SK-N-SH (cell line): Measurements from ENCODE around the gene EPM2A.

Experiments used
- CHD2 ChIP-seq: fragments of 150-350 bp; IDR thresholded peaks from 2 replicates; pipeline ENCODE4 v1.6.1; 2018; ENCODE audit warnings: low read length; ENCODE audit not compliant: partially characterized antibody
- FOXM1 ChIP-seq: IDR thresholded peaks from 2 replicates; pipeline ENCODE4 v1.4.0; 2012; ENCODE audit warnings: low read depth, mild to moderate bottlenecking
- GABPA ChIP-seq: IDR thresholded peaks from 2 replicates; pipeline ENCODE4 v1.4.0; 2012; ENCODE audit warnings: low read depth, mild to moderate bottlenecking
- MXI1 ChIP-seq: IDR thresholded peaks from 2 replicates; pipeline ENCODE4 v1.6.1; 2012; ENCODE audit warnings: mild to moderate bottlenecking, low read depth, low read length, improper control_type of control experiment
- POLR2AphosphoS5 ChIP-seq: IDR thresholded peaks from 2 replicates; pipeline ENCODE4 v1.6.1; 2012; ENCODE audit warnings: low read depth, low read length
- RCOR1 ChIP-seq: fragments of 150-350 bp; IDR thresholded peaks from 2 replicates; pipeline ENCODE4 v1.6.1; 2017; ENCODE audit warnings: antibody characterized with exemption, low read length
- TF ChIP-seq, protein P1 (sequence below): fragments of 200-600 bp; sonication (generic); IDR thresholded peaks from 2 replicates; pipeline ENCODE4 v1.6.1; 2017; ENCODE audit warnings: antibody characterized with exemption, mild to moderate bottlenecking, moderate library complexity
- TF ChIP-seq, protein P2 (sequence below): IDR thresholded peaks from 2 replicates; pipeline ENCODE4 v1.4.0; 2012; ENCODE audit warnings: low read depth, borderline replicate concordance
- TF ChIP-seq, protein P3 (sequence below): IDR thresholded peaks from 2 replicates; pipeline ENCODE4 v1.4.0; 2012; ENCODE audit warnings: low read depth

DNA sequence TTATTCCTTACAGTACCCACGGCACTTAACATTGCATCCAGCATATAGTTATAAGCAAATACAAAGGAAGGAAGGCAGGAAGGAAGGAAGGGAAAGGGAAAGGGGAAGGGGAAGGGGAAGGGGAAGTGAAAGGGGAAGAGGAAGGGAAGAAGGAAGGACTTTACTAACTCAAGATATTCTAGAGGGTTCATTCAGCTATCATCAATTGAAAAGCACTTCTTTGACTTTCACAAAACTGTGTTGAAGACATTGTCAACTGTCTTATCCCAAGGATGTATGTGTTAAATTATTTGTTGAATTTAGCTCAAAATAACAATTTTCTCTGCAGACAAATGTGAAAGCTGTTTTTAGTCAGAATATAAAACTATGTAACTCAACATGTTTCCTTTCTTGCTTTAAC, 87.7 kb downstream of the EPM2A start:
- TF ChIP-seq FOXM1 = no peak
- TF ChIP-seq, protein P1, sequence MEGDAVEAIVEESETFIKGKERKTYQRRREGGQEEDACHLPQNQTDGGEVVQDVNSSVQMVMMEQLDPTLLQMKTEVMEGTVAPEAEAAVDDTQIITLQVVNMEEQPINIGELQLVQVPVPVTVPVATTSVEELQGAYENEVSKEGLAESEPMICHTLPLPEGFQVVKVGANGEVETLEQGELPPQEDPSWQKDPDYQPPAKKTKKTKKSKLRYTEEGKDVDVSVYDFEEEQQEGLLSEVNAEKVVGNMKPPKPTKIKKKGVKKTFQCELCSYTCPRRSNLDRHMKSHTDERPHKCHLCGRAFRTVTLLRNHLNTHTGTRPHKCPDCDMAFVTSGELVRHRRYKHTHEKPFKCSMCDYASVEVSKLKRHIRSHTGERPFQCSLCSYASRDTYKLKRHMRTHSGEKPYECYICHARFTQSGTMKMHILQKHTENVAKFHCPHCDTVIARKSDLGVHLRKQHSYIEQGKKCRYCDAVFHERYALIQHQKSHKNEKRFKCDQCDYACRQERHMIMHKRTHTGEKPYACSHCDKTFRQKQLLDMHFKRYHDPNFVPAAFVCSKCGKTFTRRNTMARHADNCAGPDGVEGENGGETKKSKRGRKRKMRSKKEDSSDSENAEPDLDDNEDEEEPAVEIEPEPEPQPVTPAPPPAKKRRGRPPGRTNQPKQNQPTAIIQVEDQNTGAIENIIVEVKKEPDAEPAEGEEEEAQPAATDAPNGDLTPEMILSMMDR = no peak
- TF ChIP-seq RCOR1 = no peak
- TF ChIP-seq MXI1 = no peak
- TF ChIP-seq, protein P2, sequence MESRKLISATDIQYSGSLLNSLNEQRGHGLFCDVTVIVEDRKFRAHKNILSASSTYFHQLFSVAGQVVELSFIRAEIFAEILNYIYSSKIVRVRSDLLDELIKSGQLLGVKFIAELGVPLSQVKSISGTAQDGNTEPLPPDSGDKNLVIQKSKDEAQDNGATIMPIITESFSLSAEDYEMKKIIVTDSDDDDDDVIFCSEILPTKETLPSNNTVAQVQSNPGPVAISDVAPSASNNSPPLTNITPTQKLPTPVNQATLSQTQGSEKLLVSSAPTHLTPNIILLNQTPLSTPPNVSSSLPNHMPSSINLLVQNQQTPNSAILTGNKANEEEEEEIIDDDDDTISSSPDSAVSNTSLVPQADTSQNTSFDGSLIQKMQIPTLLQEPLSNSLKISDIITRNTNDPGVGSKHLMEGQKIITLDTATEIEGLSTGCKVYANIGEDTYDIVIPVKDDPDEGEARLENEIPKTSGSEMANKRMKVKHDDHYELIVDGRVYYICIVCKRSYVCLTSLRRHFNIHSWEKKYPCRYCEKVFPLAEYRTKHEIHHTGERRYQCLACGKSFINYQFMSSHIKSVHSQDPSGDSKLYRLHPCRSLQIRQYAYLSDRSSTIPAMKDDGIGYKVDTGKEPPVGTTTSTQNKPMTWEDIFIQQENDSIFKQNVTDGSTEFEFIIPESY = no peak
- TF ChIP-seq POLR2AphosphoS5 = no peak
- TF ChIP-seq, protein P3, sequence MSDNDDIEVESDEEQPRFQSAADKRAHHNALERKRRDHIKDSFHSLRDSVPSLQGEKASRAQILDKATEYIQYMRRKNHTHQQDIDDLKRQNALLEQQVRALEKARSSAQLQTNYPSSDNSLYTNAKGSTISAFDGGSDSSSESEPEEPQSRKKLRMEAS = no peak
- TF ChIP-seq GABPA = no peak
- TF ChIP-seq CHD2 = no peak
